Fibroblast of lung (primary cell): ENCODE measurements around the gene SPATS2L.

Experiments
- CTCF ChIP-seq, 2 donors: IDR thresholded peaks in 1 of 2; conservative IDR thresholded peaks in 1 of 2; 1 replicate in 1 of 2; 2 replicates in 1 of 2; pipeline ENCODE4 v1.5.1; 2011 to 2012; ENCODE audit warnings: low read length in 2 of 2, control low read depth in 1 of 2, inconsistent platforms in 1 of 2, low read depth in 1 of 2, mild to moderate bottlenecking in 1 of 2
- EZH2 ChIP-seq: IDR thresholded peaks from 2 replicates; pipeline ENCODE4 v1.5.1; 2012; ENCODE audit warnings: low read length, control low read depth, mild to moderate bottlenecking; ENCODE audit errors: missing control alignments

- TF ChIP-seq CTCF (conservative IDR thresholded peaks at IDR 0.05 in 1 of 2, IDR thresholded peaks at IDR 0.05 in 1 of 2; ENCODE audit: low read depth in 1 of 2, low read length in 2 of 2) (no peak), EZH2 (no peak)
These were observed 190.2 kb downstream of the SPATS2L start for GRCh38 chr2:200496696-200497095.
